ENCODE results near the gene ZNF385B. TPM values are rescaled to one million over a fixed set of nuclear protein-coding genes. Genes with fewer than 3 reads are reported as not detected.

Gene ZNF385B
- total and polyA plus RNA-seq, 12 donors = 2.0 to 15.3 (median 8.4) TPM

- no peak for DNase-seq
- no peaks in the 10 kb centered on the region for H3K9me3 ChIP-seq (replicated peaks in 1 of 3)
- no peak for TF ChIP-seq CTCF (IDR thresholded peaks at IDR 0.05)
- no peak for TF ChIP-seq POLR2A (IDR thresholded peaks at IDR 0.05)
- H3K27ac ChIP-seq = no peak overlapping the region
- intact Hi-C loops (cut with DNase I) = no loop called here
- H3K4me3 ChIP-seq = no peak overlapping the region
- 64 to 81% (median 69%) methylated on average over 3 of the region's 3 CpGs for WGBS, 4 donors
- H3K4me1 ChIP-seq (replicated peaks in 1 of 2) = peaks cover 4 to 12% of the 10 kb centered on the region in 2 donors
- H3K36me3 ChIP-seq (replicated peaks in 1 of 2) = no peaks in the 10 kb centered on the region
- H3K27me3 ChIP-seq = no peaks in the 10 kb centered on the region
Measured at GRCh38 chr2:179543361-179543901, 318.0 kb downstream of the ZNF385B start.

GRCh38 chr2:179541586-179541985 is 319.8 kb downstream of the ZNF385B start:
- Histone ChIP-seq H3K9me3 (replicated peaks in 1 of 3) (no peaks in the 10 kb centered on the region), H3K27me3 (no peaks in the 10 kb centered on the region), H3K36me3 (replicated peaks in 1 of 2) (no peaks in the 10 kb centered on the region), H3K27ac (no peak overlapping the region), H3K4me3 (no peak overlapping the region), H3K4me1 (replicated peaks in 1 of 2) (peaks cover 4 to 12% of the 10 kb centered on the region in 2 donors)
- no peak for DNase-seq
- TF ChIP-seq POLR2A (IDR thresholded peaks at IDR 0.05) (no peak), CTCF (IDR thresholded peaks at IDR 0.05) (no peak)
- intact Hi-C loops (cut with DNase I) = no loop called here
- WGBS, 4 donors = 56 to 63% (median 62%) methylated on average over 4 of the region's 4 CpGs

- TF ChIP-seq POLR2A (IDR thresholded peaks at IDR 0.05) (no peak), CTCF (IDR thresholded peaks at IDR 0.05) (no peak)
- DNase-seq = no peak
- intact Hi-C loops (cut with DNase I) = no loop called here
- no peaks in the 10 kb centered on the region for H3K27me3 ChIP-seq
- WGBS, 4 donors = 89 to 100% (median 93%) methylated on average over 1 of the region's 1 CpG
- H3K27ac ChIP-seq = no peak overlapping the region
- peaks cover 4 to 12% of the 10 kb centered on the region in 2 donors for H3K4me1 ChIP-seq (replicated peaks in 1 of 2)
- H3K4me3 ChIP-seq = no peak overlapping the region
- H3K9me3 ChIP-seq (replicated peaks in 1 of 3) = no peaks in the 10 kb centered on the region
- H3K36me3 ChIP-seq (replicated peaks in 1 of 2) = no peaks in the 10 kb centered on the region
Measured at GRCh38 chr2:179539124-179539511, 322.3 kb downstream of the ZNF385B start.

- 45 to 58% (median 55%) methylated on average over 1 of the region's 1 CpG for WGBS, 4 donors
- no peaks in the 10 kb centered on the region for H3K9me3 ChIP-seq (replicated peaks in 1 of 3)
- no peak overlapping the region for H3K27ac ChIP-seq
- H3K4me3 ChIP-seq = no peak overlapping the region
- H3K36me3 ChIP-seq (replicated peaks in 1 of 2) = no peaks in the 10 kb centered on the region
- H3K27me3 ChIP-seq = no peaks in the 10 kb centered on the region
- H3K4me1 ChIP-seq (replicated peaks in 1 of 2) = peaks cover 4 to 12% of the 10 kb centered on the region in 2 donors
- TF ChIP-seq POLR2A (IDR thresholded peaks at IDR 0.05) = no peak
- no peak for TF ChIP-seq CTCF (IDR thresholded peaks at IDR 0.05)
- intact Hi-C loops (cut with DNase I) = no loop called here
- DNase-seq = no peak
Measured at GRCh38 chr2:179538406-179539123, 322.8 kb downstream of the ZNF385B start.

Measured in adrenal gland (tissue), 12 donors.